LNCaP clone FGC (cell line): ENCODE results near the gene SFXN3.
A peak's percentile ranks its signal among the peaks of the same experiment; 100 is the strongest.

Experiments used
- DNase-seq: peaks from one replicate; pipeline ENCODE4 v3.0.0-alpha.2; 2011; ENCODE audit warnings: low read depth
- H3K4me3 ChIP-seq: 2 replicates; pipeline ENCODE4 v1.5.1; 2011; ENCODE audit warnings: mild to moderate bottlenecking, low read depth, low read length, control low read depth
- CTCF ChIP-seq: IDR thresholded peaks from 2 replicates; pipeline ENCODE4 v1.5.1; 2012; ENCODE audit warnings: mild to moderate bottlenecking; ENCODE audit not compliant: control insufficient read depth, insufficient read depth; ENCODE audit errors: extremely low read depth

SFXN3 gene

GRCh38 chr10:100986952-100987684 lies 43.9 kb upstream of the SFXN3 start, which contains the start of the genes MRPL43 and TWNK:
Gene MRPL43 (minus strand): TSS chr10:100987497. CDS start chr10:100987443, 54 bp downstream.
Gene TWNK (plus strand): TSS chr10:100987543. CDS start chr10:100988211, 668 bp downstream.
- no peak for DNase-seq

GRCh38 chr10:100987685-100988049 lies 43.4 kb upstream of the SFXN3 start:
- no peak for DNase-seq
- H3K4me3 ChIP-seq = peak overlapping the region; percentile 88

More at GRCh38 chr10:100986952-100987684, 43.9 kb upstream of the SFXN3 start, which contains the start of the genes MRPL43 and TWNK:
- peak within 1 kb of the TSS; percentile 88 for H3K4me3 ChIP-seq
- no peak for TF ChIP-seq CTCF

GRCh38 chr10:100988166-100988565 lies 42.9 kb upstream of the SFXN3 start:
- peak overlapping the region; percentile 88 for H3K4me3 ChIP-seq
- DNase-seq = no peak
- no peak for TF ChIP-seq CTCF

More at GRCh38 chr10:100987685-100988049, 43.4 kb upstream of the SFXN3 start:
- TF ChIP-seq CTCF = no peak

- TF ChIP-seq CTCF = no peak
- peak overlapping the region; percentile 88; the same call in 1 of the 2 replicates for H3K4me3 ChIP-seq
- no peak for DNase-seq
Measured at GRCh38 chr10:100989088-100989487, 41.9 kb upstream of the SFXN3 start.

- peak; percentile 34 for TF ChIP-seq CTCF
- DNase-seq = no peak
- H3K4me3 ChIP-seq = no peak overlapping the region
Measured at GRCh38 chr10:100993986-100994708, 36.9 kb upstream of the SFXN3 start.

GRCh38 chr10:100995181-100995580 lies 35.9 kb upstream of the SFXN3 start:
- H3K4me3 ChIP-seq = no peak overlapping the region
- TF ChIP-seq CTCF = no peak
- DNase-seq = no peak
